DND-41 (cell line): ENCODE results near the gene ANKRD13B.

Experiments
- ATAC-seq: fragments of 200-7000 bp; cut with Tn5 transposase; 3 replicates; pipeline ENCODE4 v1.9.1; 2021; ENCODE audit warnings: low read depth; ENCODE audit not compliant: insufficient read depth
- DNase-seq: peaks from one replicate; pipeline ENCODE4 v3.0.0-alpha.2; 2020
- H2AFZ ChIP-seq: 2 replicates; pipeline ENCODE4 v1.6.0; 2012; ENCODE audit warnings: low read depth, low read length
- H3K27ac ChIP-seq: 2 replicates; pipeline ENCODE4 v1.5.1; 2012; ENCODE audit warnings: low read length, inconsistent platforms
- H3K27me3 ChIP-seq: fragments of 200-600 bp; sonication (generic); 2 replicates; pipeline ENCODE4 v1.6.0; 2012; ENCODE audit warnings: low read length, mild to moderate bottlenecking, inconsistent platforms; ENCODE audit not compliant: insufficient read depth, poor library complexity
- H3K36me3 ChIP-seq: 2 replicates; pipeline ENCODE4 v1.5.1; 2012; ENCODE audit warnings: low read length, inconsistent platforms; ENCODE audit not compliant: insufficient read depth
- H3K4me1 ChIP-seq: 2 replicates; pipeline ENCODE4 v1.5.1; 2012; ENCODE audit warnings: mild to moderate bottlenecking, low read length; ENCODE audit not compliant: insufficient read depth
- H3K4me2 ChIP-seq: 2 replicates; pipeline ENCODE4 v1.6.0; 2012; ENCODE audit warnings: mild to moderate bottlenecking, moderate library complexity, low read length, inconsistent platforms; ENCODE audit not compliant: insufficient read depth
- H3K4me3 ChIP-seq, 2 experiments: fragments of 200-600 bp in 1 of 2; shearing (Covaris generic) in 1 of 2; 2 replicates each; pipeline ENCODE4 v1.5.1; 2012 to 2016; ENCODE audit warnings: inconsistent platforms in 2 of 2, low read length in 2 of 2, mild to moderate bottlenecking in 2 of 2, low read depth in 1 of 2, moderate library complexity in 1 of 2
- H3K79me2 ChIP-seq: 2 replicates; pipeline ENCODE4 v1.6.0; 2012; ENCODE audit warnings: low read length, inconsistent platforms; ENCODE audit not compliant: insufficient read depth
- H3K9ac ChIP-seq: 2 replicates; pipeline ENCODE4 v1.6.0; 2012; ENCODE audit warnings: low read depth, mild to moderate bottlenecking, inconsistent platforms, low read length, moderate library complexity
- H3K9me3 ChIP-seq: 2 replicates; pipeline ENCODE4 v1.5.1; 2012; ENCODE audit warnings: low read length, moderate library complexity, mild to moderate bottlenecking, inconsistent platforms; ENCODE audit not compliant: insufficient read depth, severe bottlenecking
- H4K20me1 ChIP-seq: 2 replicates; pipeline ENCODE4 v1.6.0; 2012; ENCODE audit warnings: low read length; ENCODE audit not compliant: insufficient read depth
- CTCF ChIP-seq: IDR thresholded peaks from 2 replicates; pipeline ENCODE4 v1.5.1; 2012; ENCODE audit warnings: borderline replicate concordance, low read length, moderate library complexity, mild to moderate bottlenecking; ENCODE audit not compliant: poor library complexity, severe bottlenecking; ENCODE audit errors: extremely low read depth
- EZH2 ChIP-seq: IDR thresholded peaks from 3 replicates; pipeline ENCODE4 v1.6.1; 2012; ENCODE audit warnings: borderline replicate concordance, low read depth, mild to moderate bottlenecking, moderate library complexity, low read length, inconsistent platforms; ENCODE audit not compliant: severe bottlenecking

Gene ANKRD13B

DNA sequence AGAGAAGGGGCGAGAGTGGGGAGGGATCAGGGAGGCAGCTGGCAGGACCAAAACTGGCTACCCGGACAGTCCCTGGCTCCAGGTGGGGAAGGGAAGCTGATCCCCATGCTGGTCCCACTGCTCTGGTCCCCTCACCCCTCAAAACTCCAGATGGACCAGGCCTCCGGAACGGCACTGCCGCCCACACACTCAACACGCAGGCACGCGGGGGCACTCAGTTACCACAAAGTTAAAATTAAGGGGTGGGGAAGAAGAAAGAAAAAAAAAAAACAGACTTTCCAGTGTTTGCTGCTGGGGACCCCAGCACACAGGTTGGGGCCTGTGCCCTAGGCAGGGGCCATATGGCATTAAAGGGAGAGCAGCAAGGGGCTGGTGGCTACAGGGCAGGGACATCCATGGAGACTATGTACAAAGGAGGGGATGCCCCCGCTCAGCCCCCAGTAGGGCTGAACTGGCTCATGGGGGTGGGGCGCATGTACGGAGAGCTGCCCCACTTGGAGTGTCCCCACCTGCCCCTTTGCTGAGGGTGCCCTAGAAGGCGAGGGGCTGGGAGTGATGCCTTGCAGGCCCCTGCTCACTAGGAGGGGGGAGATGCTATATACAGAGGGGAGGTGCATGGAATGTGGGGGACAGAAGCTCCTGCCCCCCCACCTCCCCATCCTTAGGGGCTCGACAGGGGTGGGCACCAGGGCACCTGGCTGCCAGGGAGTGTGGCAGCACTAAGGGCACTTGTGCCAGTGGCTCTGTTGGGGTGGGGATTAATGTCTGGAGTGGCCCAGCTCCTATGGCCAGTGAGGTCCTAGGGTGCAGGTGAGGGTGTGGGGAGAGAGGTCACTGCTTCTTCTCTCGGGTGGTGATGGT lies 18.8 kb upstream of the ANKRD13B start:
- H3K9me3 ChIP-seq, result no peaks in the 10 kb centered on the region
- no peak for DNase-seq

DNA sequence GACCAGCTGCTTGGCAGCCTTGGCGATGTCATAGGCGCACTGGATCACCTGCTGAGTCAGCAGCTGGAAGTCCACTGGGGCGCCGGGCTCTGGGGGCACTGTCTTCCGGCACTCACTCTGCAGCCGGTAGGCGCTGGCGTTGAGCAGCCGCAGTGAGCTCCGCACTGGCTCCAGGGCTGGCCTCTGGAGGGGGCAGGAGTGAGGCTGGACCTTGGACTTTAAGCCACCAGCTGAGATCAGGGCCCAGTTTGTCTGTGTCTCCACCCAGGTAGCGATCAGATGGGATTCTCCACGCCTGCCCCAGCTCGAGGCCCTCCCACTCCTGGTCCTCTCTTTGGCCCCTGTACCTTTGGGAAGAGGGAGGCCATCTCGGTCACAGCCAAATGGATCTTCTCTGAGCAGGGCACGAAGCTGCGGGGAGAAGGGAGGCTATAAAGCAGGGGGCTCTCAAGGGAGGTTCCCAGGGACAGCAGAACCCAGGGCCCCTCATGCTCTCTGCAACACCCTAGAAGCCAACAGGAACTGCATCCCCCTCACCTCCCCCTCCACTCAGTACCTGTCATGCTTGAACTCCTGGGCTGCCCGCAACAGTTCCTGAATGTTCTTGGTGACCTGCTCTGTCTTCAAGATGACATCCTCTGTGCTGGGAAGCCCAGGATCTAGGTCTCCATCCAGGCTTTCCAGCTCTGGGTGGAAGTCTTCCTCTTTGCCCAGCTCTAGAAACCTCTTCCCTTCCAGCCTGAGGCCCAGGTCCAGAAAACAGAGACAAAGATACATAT lies 18.0 kb upstream of the ANKRD13B start:
- ATAC-seq (no peak), DNase-seq (no peak)
- 0 out of 2 replicates have a peak overlapping the region, but pooled peaks have one; percentile 10 for H3K27ac ChIP-seq
- H3K4me2 ChIP-seq, result no peak overlapping the region
- TF ChIP-seq EZH2, result no peak
- no peak for TF ChIP-seq CTCF
- peaks cover 7% of the 10 kb centered on the region for H3K4me1 ChIP-seq
- no peaks in the 10 kb centered on the region for H3K9me3 ChIP-seq
- no peak overlapping the region for H2AFZ ChIP-seq
- H3K79me2 ChIP-seq, result peaks cover 6% of the 10 kb centered on the region
- peaks cover 60% of the 10 kb centered on the region for H4K20me1 ChIP-seq
- no peak overlapping the region for H3K4me3 ChIP-seq
- H3K36me3 ChIP-seq, result peaks cover 79% of the 10 kb centered on the region
- H3K27me3 ChIP-seq, result no peaks in the 10 kb centered on the region
- no peak overlapping the region for H3K9ac ChIP-seq

More for the DNA sequence above, 18.8 kb upstream of the ANKRD13B start:
- peaks cover 59% of the 10 kb centered on the region; the same call in 1 of the 2 replicates for H4K20me1 ChIP-seq
- H3K27ac ChIP-seq, result no peak overlapping the region
- H3K9ac ChIP-seq, result no peak overlapping the region
- H3K79me2 ChIP-seq, result peaks cover 12% of the 10 kb centered on the region
- H3K4me3 ChIP-seq, result no peak overlapping the region
- H3K36me3 ChIP-seq, result peaks cover 71% of the 10 kb centered on the region
- H3K4me2 ChIP-seq, result no peak overlapping the region
- peaks cover 15% of the 10 kb centered on the region for H3K4me1 ChIP-seq
- no peak for ATAC-seq
- H2AFZ ChIP-seq, result no peak overlapping the region
- H3K27me3 ChIP-seq, result no peaks in the 10 kb centered on the region
- TF ChIP-seq EZH2 (no peak), CTCF (no peak)

- DNase-seq (no peak), ATAC-seq (no peak)
- Histone ChIP-seq H3K4me1 (peaks cover 2% of the 10 kb centered on the region), H2AFZ (no peak overlapping the region), H3K9ac (no peak overlapping the region), H3K4me3 (no peak overlapping the region), H3K4me2 (no peak overlapping the region), H3K36me3 (peaks cover 83% of the 10 kb centered on the region), H4K20me1 (peaks cover 66% of the 10 kb centered on the region), H3K27ac (0 out of 2 replicates have a peak overlapping the region, but pooled peaks have one; percentile 10), H3K27me3 (no peaks in the 10 kb centered on the region), H3K9me3 (no peaks in the 10 kb centered on the region), H3K79me2 (0 out of 2 replicates have a peak, but pooled peaks cover 4% of the 10 kb centered on the region)
- no peak for TF ChIP-seq CTCF
- no peak for TF ChIP-seq EZH2
These were observed 17.3 kb upstream of the ANKRD13B start for GRCh38 chr17:29575511-29576213.
